Vagina (tissue), 2 donors: Measurements from ENCODE around the gene OMA1.

Source experiments
- POLR2A ChIP-seq, 2 donors: fragments of 450-650 bp; IDR thresholded peaks; one replicate each; pipeline ENCODE4 v1.6.1; 2017; ENCODE audit warnings: antibody characterized with exemption in 2 of 2, mild to moderate bottlenecking in 2 of 2, moderate library complexity in 2 of 2
- TF ChIP-seq, protein P1 (sequence below), 3 experiments: fragments of 450-650 bp in 2 of 3; fragments of 200-600 bp in 1 of 3; sonication (generic) in 1 of 3; IDR thresholded peaks; one replicate each; pipeline ENCODE4 v1.5.1; 2017 to 2019; ENCODE audit warnings: antibody characterized with exemption in 3 of 3, mild to moderate bottlenecking in 2 of 3, moderate library complexity in 2 of 3

DNA sequence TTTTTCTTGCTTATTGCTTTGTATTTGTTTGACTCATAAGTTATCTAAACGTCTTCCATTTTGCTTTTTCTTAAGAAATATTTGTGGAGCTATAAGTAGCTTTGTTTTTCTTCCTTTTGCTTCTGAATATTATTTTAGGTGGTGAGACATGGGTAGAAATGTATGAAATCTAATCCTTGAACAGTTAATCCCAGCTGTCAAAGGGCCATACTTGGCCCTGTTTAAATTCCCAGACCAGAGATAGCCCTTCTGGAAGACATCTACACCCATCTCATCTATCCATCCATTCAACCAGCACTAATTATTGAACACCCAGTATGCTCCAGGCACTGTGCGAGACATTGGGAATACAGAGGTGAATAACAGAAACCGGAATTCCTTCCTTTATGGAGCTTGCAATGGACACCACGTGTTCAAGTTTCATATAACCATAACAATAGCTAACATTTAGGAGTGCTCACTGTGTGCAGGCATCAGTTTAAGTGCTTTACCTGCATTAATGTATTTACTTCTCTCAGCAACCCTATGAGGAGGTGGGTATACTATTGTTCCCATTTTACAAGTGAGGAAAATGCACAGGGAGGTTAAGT lies 21.8 kb upstream of the OMA1 start:
- TF ChIP-seq, protein P1, sequence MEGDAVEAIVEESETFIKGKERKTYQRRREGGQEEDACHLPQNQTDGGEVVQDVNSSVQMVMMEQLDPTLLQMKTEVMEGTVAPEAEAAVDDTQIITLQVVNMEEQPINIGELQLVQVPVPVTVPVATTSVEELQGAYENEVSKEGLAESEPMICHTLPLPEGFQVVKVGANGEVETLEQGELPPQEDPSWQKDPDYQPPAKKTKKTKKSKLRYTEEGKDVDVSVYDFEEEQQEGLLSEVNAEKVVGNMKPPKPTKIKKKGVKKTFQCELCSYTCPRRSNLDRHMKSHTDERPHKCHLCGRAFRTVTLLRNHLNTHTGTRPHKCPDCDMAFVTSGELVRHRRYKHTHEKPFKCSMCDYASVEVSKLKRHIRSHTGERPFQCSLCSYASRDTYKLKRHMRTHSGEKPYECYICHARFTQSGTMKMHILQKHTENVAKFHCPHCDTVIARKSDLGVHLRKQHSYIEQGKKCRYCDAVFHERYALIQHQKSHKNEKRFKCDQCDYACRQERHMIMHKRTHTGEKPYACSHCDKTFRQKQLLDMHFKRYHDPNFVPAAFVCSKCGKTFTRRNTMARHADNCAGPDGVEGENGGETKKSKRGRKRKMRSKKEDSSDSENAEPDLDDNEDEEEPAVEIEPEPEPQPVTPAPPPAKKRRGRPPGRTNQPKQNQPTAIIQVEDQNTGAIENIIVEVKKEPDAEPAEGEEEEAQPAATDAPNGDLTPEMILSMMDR (IDR thresholded peaks at IDR 0.05) = no peak
- no peak for TF ChIP-seq POLR2A (IDR thresholded peaks at IDR 0.05)
